Fibroblast of lung (primary cell): ENCODE results near the gene EYA2. TPM values are rescaled to one million over a fixed set of nuclear protein-coding genes. Genes with fewer than 3 reads are reported as not detected.

Source experiments
- DNase-seq, 2 donors: peaks; one replicate each; pipeline versions ENCODE4 v3.0.0 to v3.0.0-alpha.2; 2010; ENCODE audit warnings: low read depth in 2 of 2
- H2AFZ ChIP-seq: 2 replicates; pipeline ENCODE4 v1.5.1; 2012; ENCODE audit warnings: low read length, control low read depth, inconsistent platforms
- H3K27ac ChIP-seq: 2 replicates; pipeline ENCODE4 v1.5.1; 2011; ENCODE audit warnings: low read length, control low read depth; ENCODE audit not compliant: insufficient read depth
- H3K27me3 ChIP-seq: 2 replicates; pipeline ENCODE4 v1.5.1; 2011; ENCODE audit warnings: mild to moderate bottlenecking, low read length; ENCODE audit not compliant: control insufficient read depth, insufficient read depth
- H3K36me3 ChIP-seq: 2 replicates; pipeline ENCODE4 v1.5.1; 2011; ENCODE audit warnings: low read length; ENCODE audit not compliant: control insufficient read depth, insufficient read depth
- H3K4me1 ChIP-seq: 2 replicates; pipeline ENCODE4 v1.5.1; 2011; ENCODE audit warnings: low read length; ENCODE audit not compliant: control insufficient read depth, insufficient read depth; ENCODE audit errors: extremely low read depth
- H3K4me2 ChIP-seq: 2 replicates; pipeline ENCODE4 v1.5.1; 2011; ENCODE audit warnings: low read length, control low read depth; ENCODE audit not compliant: insufficient read depth; ENCODE audit errors: extremely low read depth
- H3K4me3 ChIP-seq, 4 experiments: fragments of 200-600 bp in 1 of 4; sonication (generic) in 1 of 4; replicated peaks in 1 of 4; 2 replicates each; pipeline ENCODE4 v1.5.1; 2011 to 2016; ENCODE audit warnings: low read length in 4 of 4, low read depth in 3 of 4, mild to moderate bottlenecking in 3 of 4, control low read depth in 2 of 4, inconsistent platforms in 1 of 4, mixed read lengths in 1 of 4; ENCODE audit not compliant: insufficient read depth in 1 of 4; ENCODE audit errors: control extremely low read depth in 1 of 4
- H3K79me2 ChIP-seq: 2 replicates; pipeline ENCODE4 v1.5.1; 2012; ENCODE audit warnings: mild to moderate bottlenecking, low read length, inconsistent platforms; ENCODE audit not compliant: control insufficient read depth, insufficient read depth
- H3K9ac ChIP-seq: 2 replicates; pipeline ENCODE4 v1.5.1; 2011; ENCODE audit warnings: mild to moderate bottlenecking, low read length, control low read depth; ENCODE audit not compliant: insufficient read depth
- H3K9me3 ChIP-seq: 2 replicates; pipeline ENCODE4 v1.5.1; 2012; ENCODE audit warnings: low read depth, low read length; ENCODE audit not compliant: control insufficient read depth, insufficient read depth
- H4K20me1 ChIP-seq: 2 replicates; pipeline ENCODE4 v1.5.1; 2011; ENCODE audit warnings: low read length; ENCODE audit not compliant: control insufficient read depth, insufficient read depth; ENCODE audit errors: extremely low read depth
- CTCF ChIP-seq, 2 donors: IDR thresholded peaks in 1 of 2; conservative IDR thresholded peaks in 1 of 2; 1 replicate in 1 of 2; 2 replicates in 1 of 2; pipeline ENCODE4 v1.5.1; 2011 to 2012; ENCODE audit warnings: low read length in 2 of 2, control low read depth in 1 of 2, inconsistent platforms in 1 of 2, low read depth in 1 of 2, mild to moderate bottlenecking in 1 of 2
- EZH2 ChIP-seq: IDR thresholded peaks from 2 replicates; pipeline ENCODE4 v1.5.1; 2012; ENCODE audit warnings: low read length, control low read depth, mild to moderate bottlenecking; ENCODE audit errors: missing control alignments
- polyA plus RNA-seq, 2 donors: library from polyadenylated mRNA; depleted of rRNA in 1 of 2; stranded (reverse) in 1 of 2; unstranded in 1 of 2; fragments of >200 nt; gene quantifications; 2 replicates each; pipeline ENCODE4 v1.2.1, GENCODE V29; 2011 to 2012; ENCODE audit warnings: missing spikeins in 1 of 2
- total RNA-seq: library from RNA; depleted of rRNA; stranded (reverse); fragments of >200 nt; gene quantifications from 2 replicates; pipeline ENCODE4 v1.2.1, GENCODE V29; 2014

The EYA2 gene
- total and polyA plus RNA-seq, 2 donors (not counting 1 experiment from before 2014, with no cell fraction given), result 0.37 to 1.7 TPM

GRCh38 chr20:47231382-47232039, 336.9 kb downstream of the EYA2 start:
- Histone ChIP-seq H3K27ac (no peak overlapping the region), H3K9ac (no peak overlapping the region), H3K36me3 (peaks cover 21% of the 10 kb centered on the region), H3K79me2 (no peaks in the 10 kb centered on the region), H3K4me1 (no peaks in the 10 kb centered on the region), H3K4me3 (no peak overlapping the region), H4K20me1 (no peaks in the 10 kb centered on the region), H3K27me3 (no peaks in the 10 kb centered on the region), H3K4me2 (no peak overlapping the region), H2AFZ (no peak overlapping the region), H3K9me3 (no peaks in the 10 kb centered on the region)
- peak; percentile 72 to 91 for DNase-seq
- TF ChIP-seq EZH2, result no peak
- TF ChIP-seq CTCF (conservative IDR thresholded peaks at IDR 0.05 in 1 of 2, IDR thresholded peaks at IDR 0.05 in 1 of 2; ENCODE audit: low read depth in 1 of 2, low read length in 2 of 2), result no peak

GRCh38 chr20:47232518-47232917, 337.9 kb downstream of the EYA2 start:
- no peaks in the 10 kb centered on the region for H3K27me3 ChIP-seq
- H3K9ac ChIP-seq, result no peak overlapping the region
- TF ChIP-seq EZH2, result no peak
- no peak for TF ChIP-seq CTCF (conservative IDR thresholded peaks at IDR 0.05 in 1 of 2, IDR thresholded peaks at IDR 0.05 in 1 of 2; ENCODE audit: low read depth in 1 of 2, low read length in 2 of 2)
- no peaks in the 10 kb centered on the region for H4K20me1 ChIP-seq
- no peak overlapping the region for H2AFZ ChIP-seq
- H3K9me3 ChIP-seq, result no peaks in the 10 kb centered on the region
- no peak for DNase-seq
- H3K36me3 ChIP-seq, result peaks cover 16% of the 10 kb centered on the region
- H3K79me2 ChIP-seq, result no peaks in the 10 kb centered on the region
- no peak overlapping the region for H3K27ac ChIP-seq
- no peaks in the 10 kb centered on the region for H3K4me1 ChIP-seq
- no peak overlapping the region for H3K4me3 ChIP-seq
- H3K4me2 ChIP-seq, result no peak overlapping the region

- no peak overlapping the region for H3K27ac ChIP-seq
These were observed 338.9 kb downstream of the EYA2 start for GRCh38 chr20:47233333-47234188.

More at GRCh38 chr20:47233333-47234188, 338.9 kb downstream of the EYA2 start:
- no peaks in the 10 kb centered on the region for H3K27me3 ChIP-seq
- H3K9ac ChIP-seq, result no peak overlapping the region
- H4K20me1 ChIP-seq, result no peaks in the 10 kb centered on the region
- no peak overlapping the region for H2AFZ ChIP-seq
- no peaks in the 10 kb centered on the region for H3K9me3 ChIP-seq
- peaks cover 16% of the 10 kb centered on the region for H3K36me3 ChIP-seq
- H3K4me1 ChIP-seq, result no peaks in the 10 kb centered on the region
- H3K4me2 ChIP-seq, result no peak overlapping the region
- no peak overlapping the region for H3K4me3 ChIP-seq
- no peaks in the 10 kb centered on the region for H3K79me2 ChIP-seq
- DNase-seq, result peak; percentile 28 to 78
- TF ChIP-seq EZH2 (no peak), CTCF (conservative IDR thresholded peaks at IDR 0.05 in 1 of 2, IDR thresholded peaks at IDR 0.05 in 1 of 2; ENCODE audit: low read depth in 1 of 2, low read length in 2 of 2) (no peak)
